PC-9 (cell line): ENCODE data around the gene BEND3.
"Not testable (repeated sequence)": the region's sequence is repeated elsewhere in the genome, so short reads cannot be mapped to it uniquely, and the experiment has no call there.

Experiments used
- EZH2 ChIP-seq: fragments of 200-600 bp; sonication (generic); IDR thresholded peaks from 2 replicates; pipeline ENCODE4 v1.8.0; 2017; ENCODE audit warnings: antibody characterized with exemption, low read depth
- TF ChIP-seq, protein P1 (sequence below): fragments of 200-600 bp; sonication (generic); conservative IDR thresholded peaks from 2 replicates; pipeline ENCODE4 v1.6.1; 2017; ENCODE audit warnings: mixed run types, antibody characterized with exemption, mild to moderate bottlenecking, moderate library complexity

DNA sequence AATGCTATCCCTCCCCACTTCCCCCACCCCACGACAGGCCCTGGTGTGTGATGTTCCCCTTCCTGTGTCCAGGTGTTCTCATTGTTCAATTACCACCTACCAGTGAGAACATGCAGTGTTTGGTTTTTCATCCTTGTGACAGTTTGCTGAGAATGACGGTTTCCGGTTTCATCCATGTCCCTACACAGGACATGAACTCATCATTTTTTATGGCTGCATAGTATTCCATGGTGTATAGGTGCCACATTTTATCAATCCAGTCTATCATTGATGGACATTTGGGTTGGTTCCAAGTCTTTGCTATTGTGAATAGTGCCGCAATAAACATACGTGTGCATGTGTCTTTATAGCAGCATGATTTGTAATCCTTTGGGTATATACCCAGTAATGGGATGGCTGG lies 49.0 kb upstream of the BEND3 start:
- TF ChIP-seq, protein P1, sequence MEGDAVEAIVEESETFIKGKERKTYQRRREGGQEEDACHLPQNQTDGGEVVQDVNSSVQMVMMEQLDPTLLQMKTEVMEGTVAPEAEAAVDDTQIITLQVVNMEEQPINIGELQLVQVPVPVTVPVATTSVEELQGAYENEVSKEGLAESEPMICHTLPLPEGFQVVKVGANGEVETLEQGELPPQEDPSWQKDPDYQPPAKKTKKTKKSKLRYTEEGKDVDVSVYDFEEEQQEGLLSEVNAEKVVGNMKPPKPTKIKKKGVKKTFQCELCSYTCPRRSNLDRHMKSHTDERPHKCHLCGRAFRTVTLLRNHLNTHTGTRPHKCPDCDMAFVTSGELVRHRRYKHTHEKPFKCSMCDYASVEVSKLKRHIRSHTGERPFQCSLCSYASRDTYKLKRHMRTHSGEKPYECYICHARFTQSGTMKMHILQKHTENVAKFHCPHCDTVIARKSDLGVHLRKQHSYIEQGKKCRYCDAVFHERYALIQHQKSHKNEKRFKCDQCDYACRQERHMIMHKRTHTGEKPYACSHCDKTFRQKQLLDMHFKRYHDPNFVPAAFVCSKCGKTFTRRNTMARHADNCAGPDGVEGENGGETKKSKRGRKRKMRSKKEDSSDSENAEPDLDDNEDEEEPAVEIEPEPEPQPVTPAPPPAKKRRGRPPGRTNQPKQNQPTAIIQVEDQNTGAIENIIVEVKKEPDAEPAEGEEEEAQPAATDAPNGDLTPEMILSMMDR = not testable (repeated sequence)
- not testable (repeated sequence) for TF ChIP-seq EZH2
